HepG2 (cell line): ENCODE results near the gene RNF222.

Experiments
- MTA1 ChIP-seq: sonication (generic); formaldehyde crosslinking; IDR thresholded peaks from 2 replicates; pipeline ENCODE4 v1.4.0; 2020; ENCODE audit warnings: missing genetic modification reagents, mild to moderate bottlenecking, borderline replicate concordance
- POLR2A ChIP-seq, 2 experiments: IDR thresholded peaks; 2 replicates each; pipeline ENCODE4 v1.6.1; 2011; ENCODE audit warnings: low read depth in 2 of 2, low read length in 2 of 2, mild to moderate bottlenecking in 1 of 2, moderate library complexity in 1 of 2; ENCODE audit not compliant: insufficient read depth in 1 of 2
- TAF1 ChIP-seq: sonication (generic); formaldehyde crosslinking; IDR thresholded peaks from 2 replicates; pipeline ENCODE4 v1.4.0; 2020; ENCODE audit warnings: missing genetic modification reagents
- XRCC5 ChIP-seq: fragments of 200-400 bp; formaldehyde crosslinking; optimal IDR thresholded peaks from 2 replicates; pipeline ENCODE3; 2017; ENCODE audit warnings: mild to moderate bottlenecking, low read length
- ZNF670 ChIP-seq: sonication (generic); formaldehyde crosslinking; IDR thresholded peaks from 2 replicates; pipeline ENCODE4 v1.8.0; 2022; ENCODE audit warnings: mild to moderate bottlenecking, missing genetic modification reagents, borderline replicate concordance
- TF ChIP-seq, protein P1 (sequence below): sonication (generic); formaldehyde crosslinking; IDR thresholded peaks from 2 replicates; pipeline ENCODE4 v1.4.0; 2020; ENCODE audit warnings: missing genetic modification reagents

DNA sequence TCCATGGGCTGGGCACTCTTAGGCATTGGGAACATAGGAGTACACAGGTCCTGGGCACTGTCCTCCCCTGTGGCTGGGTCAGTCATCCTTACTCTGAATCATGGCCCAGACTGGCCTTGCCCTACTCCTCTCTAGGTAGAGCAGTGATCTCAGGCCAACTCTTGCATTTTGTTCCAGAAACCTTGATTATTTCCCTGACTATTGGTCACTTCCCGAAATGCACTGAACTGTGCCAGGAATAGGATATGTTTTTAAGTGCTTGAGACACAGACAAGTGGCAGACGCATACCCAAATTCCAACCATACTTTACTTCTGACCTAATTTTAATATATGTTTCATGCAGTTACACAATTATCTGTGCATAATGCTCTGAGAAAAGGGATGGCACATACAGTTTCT is 31.4 kb downstream of the RNF222 start:
- TF ChIP-seq TAF1 (no peak), POLR2A (IDR thresholded peaks at IDR 0.05; ENCODE audit: insufficient read depth in 1 of 2, low read depth in 2 of 2, low read length in 2 of 2) (no peak), XRCC5 (no peak), ZNF670 (CRISPR knock-in tag) (no peak), MTA1 (CRISPR knock-in tag) (no peak)
- TF ChIP-seq, protein P1, sequence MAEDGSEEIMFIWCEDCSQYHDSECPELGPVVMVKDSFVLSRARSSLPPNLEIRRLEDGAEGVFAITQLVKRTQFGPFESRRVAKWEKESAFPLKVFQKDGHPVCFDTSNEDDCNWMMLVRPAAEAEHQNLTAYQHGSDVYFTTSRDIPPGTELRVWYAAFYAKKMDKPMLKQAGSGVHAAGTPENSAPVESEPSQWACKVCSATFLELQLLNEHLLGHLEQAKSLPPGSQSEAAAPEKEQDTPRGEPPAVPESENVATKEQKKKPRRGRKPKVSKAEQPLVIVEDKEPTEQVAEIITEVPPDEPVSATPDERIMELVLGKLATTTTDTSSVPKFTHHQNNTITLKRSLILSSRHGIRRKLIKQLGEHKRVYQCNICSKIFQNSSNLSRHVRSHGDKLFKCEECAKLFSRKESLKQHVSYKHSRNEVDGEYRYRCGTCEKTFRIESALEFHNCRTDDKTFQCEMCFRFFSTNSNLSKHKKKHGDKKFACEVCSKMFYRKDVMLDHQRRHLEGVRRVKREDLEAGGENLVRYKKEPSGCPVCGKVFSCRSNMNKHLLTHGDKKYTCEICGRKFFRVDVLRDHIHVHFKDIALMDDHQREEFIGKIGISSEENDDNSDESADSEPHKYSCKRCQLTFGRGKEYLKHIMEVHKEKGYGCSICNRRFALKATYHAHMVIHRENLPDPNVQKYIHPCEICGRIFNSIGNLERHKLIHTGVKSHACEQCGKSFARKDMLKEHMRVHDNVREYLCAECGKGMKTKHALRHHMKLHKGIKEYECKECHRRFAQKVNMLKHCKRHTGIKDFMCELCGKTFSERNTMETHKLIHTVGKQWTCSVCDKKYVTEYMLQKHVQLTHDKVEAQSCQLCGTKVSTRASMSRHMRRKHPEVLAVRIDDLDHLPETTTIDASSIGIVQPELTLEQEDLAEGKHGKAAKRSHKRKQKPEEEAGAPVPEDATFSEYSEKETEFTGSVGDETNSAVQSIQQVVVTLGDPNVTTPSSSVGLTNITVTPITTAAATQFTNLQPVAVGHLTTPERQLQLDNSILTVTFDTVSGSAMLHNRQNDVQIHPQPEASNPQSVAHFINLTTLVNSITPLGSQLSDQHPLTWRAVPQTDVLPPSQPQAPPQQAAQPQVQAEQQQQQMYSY (CRISPR knock-in tag) = no peak
